K562 (cell line): Measurements from ENCODE around the gene ATP10B. TPM values are rescaled to one million over a fixed set of nuclear protein-coding genes. Genes with fewer than 3 reads are reported as not detected.

Experiments used
- ATAC-seq: fragments of 200-7000 bp; cut with Tn5 transposase; 3 replicates; pipeline ENCODE4 v1.9.1; 2020; ENCODE audit warnings: moderate library complexity
- BruUV-seq: library from RNA; stranded (reverse); fragments of 400-500 nt; replicated peaks from 2 replicates; lab custom pipeline; 2021; lab: Mats Ljungman, UMichigan
- CTCF ChIA-PET: fragments of 300-600 bp; formaldehyde crosslinking; extraction: SDS; loops from one replicate; lab custom pipeline; 2021; ENCODE audit warnings: low intra/inter-chr PET ratio; lab: Yijun Ruan, JAX
- POLR2A ChIA-PET: fragments of 300-600, 350-650 bp; sonication (Branson Sonifier 250); formaldehyde crosslinking; extraction: SDS; loops from one replicate; lab custom pipeline; 2021; ENCODE audit warnings: antibody characterized with exemption, inconsistent platforms; lab: Yijun Ruan, JAX
- DNase-seq, 4 experiments: peaks; one replicate each; pipeline versions ENCODE4 v3.0.0 to v3.0.0-alpha.2; 2011 to 2018; ENCODE audit warnings: low spot score in 3 of 4, mixed read lengths in 3 of 4; ENCODE audit errors: extremely low read depth in 1 of 4
- FAIRE-seq: peaks from 2 replicates; lab custom pipeline; 2011; peaks lifted over from hg19 to GRCh38; lab: Jason Lieb, UNC
- H2AFZ ChIP-seq: 2 replicates; pipeline ENCODE4 v1.6.0; 2011; ENCODE audit warnings: low read depth, low read length, control low read depth, inconsistent platforms
- H3K27ac ChIP-seq: fragments of 200-600 bp; 3 replicates; pipeline ENCODE4 v1.8.0; 2011; ENCODE audit warnings: low read depth, mild to moderate bottlenecking, control low read depth, inconsistent platforms, low read length, moderate library complexity, mixed read lengths; ENCODE audit errors: extremely low read depth
- H3K27me3 ChIP-seq, 2 experiments: fragments of 300-600 bp in 1 of 2; 2 replicates in 1 of 2; 3 replicates in 1 of 2; pipeline versions ENCODE4 v1.6.0 to v1.8.0; 2011; ENCODE audit warnings: inconsistent platforms in 2 of 2, low read length in 2 of 2, mild to moderate bottlenecking in 1 of 2, mixed read lengths in 1 of 2, moderate library complexity in 1 of 2; ENCODE audit not compliant: control insufficient read depth in 2 of 2, insufficient read depth in 2 of 2
- H3K36me3 ChIP-seq: fragments of 300-600 bp; 3 replicates; pipeline ENCODE4 v1.8.0; 2011; ENCODE audit warnings: mild to moderate bottlenecking, low read length, inconsistent platforms; ENCODE audit not compliant: control insufficient read depth, insufficient read depth
- H3K4me1 ChIP-seq, 2 experiments: fragments of 200-600 bp in 1 of 2; replicated peaks in 1 of 2; 2 replicates in 1 of 2; 3 replicates in 1 of 2; pipeline versions ENCODE4 v1.5.1 to v1.8.0; 2011; ENCODE audit warnings: inconsistent platforms in 2 of 2, low read length in 2 of 2, mild to moderate bottlenecking in 1 of 2, mixed read lengths in 1 of 2, moderate library complexity in 1 of 2; ENCODE audit not compliant: control insufficient read depth in 2 of 2, insufficient read depth in 2 of 2
- H3K4me2 ChIP-seq: 2 replicates; pipeline ENCODE4 v1.6.1; 2011; ENCODE audit warnings: low read length, control low read depth, inconsistent platforms, mixed read lengths; ENCODE audit not compliant: insufficient read depth
- H3K4me3 ChIP-seq: fragments of 200-600 bp; sonication (generic), shearing (Covaris generic); 2 replicates; pipeline ENCODE4 v1.5.1; 2016; ENCODE audit warnings: control low read depth, inconsistent platforms
- H3K79me2 ChIP-seq: fragments of 200-600 bp; 3 replicates; pipeline ENCODE4 v1.8.0; 2011; ENCODE audit warnings: low read length, inconsistent platforms; ENCODE audit not compliant: control insufficient read depth, insufficient read depth
- H3K9ac ChIP-seq, 2 experiments: 2 replicates each; pipeline versions ENCODE4 v1.6.0 to v1.6.1; 2011; ENCODE audit warnings: low read depth in 2 of 2, low read length in 2 of 2, control low read depth in 1 of 2, inconsistent platforms in 1 of 2, mild to moderate bottlenecking in 1 of 2, mixed read lengths in 1 of 2; ENCODE audit not compliant: insufficient read depth in 1 of 2
- H3K9me1 ChIP-seq: one replicate; pipeline ENCODE4 v1.6.0; 2011; ENCODE audit warnings: inconsistent platforms, mild to moderate bottlenecking, low read length, moderate library complexity; ENCODE audit not compliant: control insufficient read depth, insufficient read depth
- H3K9me3 ChIP-seq: replicated peaks from 2 replicates; pipeline ENCODE4 v1.5.1; 2011; ENCODE audit warnings: low read depth, low read length, inconsistent platforms; ENCODE audit not compliant: control insufficient read depth, insufficient read depth
- H4K20me1 ChIP-seq: replicated peaks from 2 replicates; pipeline ENCODE4 v1.6.1; 2011; ENCODE audit warnings: low read length, inconsistent platforms, mixed read lengths; ENCODE audit not compliant: control insufficient read depth, insufficient read depth
- IRF1 ChIP-seq: sonication (generic); formaldehyde crosslinking; IDR thresholded peaks from 2 replicates; pipeline ENCODE4 v1.8.0; 2022; ENCODE audit warnings: missing genetic modification reagents, mild to moderate bottlenecking, borderline replicate concordance
- PTTG1 ChIP-seq: fragments of 450-650 bp; IDR thresholded peaks from 2 replicates; pipeline ENCODE4 v1.6.1; 2016; ENCODE audit warnings: low read depth, mild to moderate bottlenecking, missing genetic modification characterization, missing compliant biosample characterization
- ZNF318 ChIP-seq, 2 experiments: fragments of 450-650 bp; IDR thresholded peaks; 2 replicates each; pipeline ENCODE4 v1.6.1; 2016; ENCODE audit warnings: mild to moderate bottlenecking in 2 of 2, borderline replicate concordance in 1 of 2, low read depth in 1 of 2, moderate library complexity in 1 of 2
- WGBS: fragments of 100-300 bp; shearing (Covaris generic); methylation state at CpG from one replicate; pipeline ENCODE4 v1.1.6; 2016; ENCODE audit warnings: low coverage, mixed read lengths; ENCODE audit not compliant: insufficient coverage; ENCODE audit errors: missing lambda C conversion rate; 5-methylcytosine and 5-hydroxymethylcytosine counted together
- in situ Hi-C: fragments of 300-500 bp; cut with MboI; formaldehyde crosslinking; loops from 4 replicates; pipeline ENCODE4 v1.15.0; 2018; ENCODE audit warnings: inconsistent platforms, mixed read lengths
- intact Hi-C: fragments of 100-400 bp; cut with micrococcal nuclease; formaldehyde crosslinking; loops from 2 replicates; pipeline ENCODE4 v1.14.2; 2022
- polyA plus RNA-seq, 8 experiments: library from polyadenylated mRNA; depleted of rRNA in 4 of 8; stranded (reverse) in 5 of 8; unstranded in 3 of 8; fragments of >200 nt; fragmentation: Nextera tagmentation in 2 of 8; fragmentation: Illumina TruSeq in 1 of 8; extraction: Ambion mirVana in 2 of 8; extraction: Trizol in 1 of 8; gene quantifications; 2 replicates each; pipeline versions ENCODE4 v1.2.1 to v1.2.3, GENCODE V29; 2011 to 2014; ENCODE audit warnings: inconsistent platforms in 1 of 8, missing spikeins in 1 of 8
- total RNA-seq, 7 experiments: library from RNA; depleted of rRNA in 6 of 7; stranded (reverse); fragments of >200 nt in 6 of 7; fragmentation: Illumina TruSeq in 2 of 7; extraction: Trizol in 2 of 7; gene quantifications; 2 replicates each; pipeline versions ENCODE4 v1.2.1 to v1.2.3, GENCODE V29; 2011 to 2021; ENCODE audit warnings: low replicate concordance in 1 of 7

ATP10B gene
- total and polyA plus RNA-seq, 9 of the 15 experiments (the other 6 are each of a cell fraction or from before 2014, with no cell fraction given) = 0.04 TPM; not detected in 8

- H3K9ac ChIP-seq = no peak overlapping the region
- no peaks in the 10 kb centered on the region for H3K27me3 ChIP-seq
- BruUV-seq = no TSS peak
- intact Hi-C loops = no loop called here
- DNase-seq = no peak
- H3K27ac ChIP-seq = no peak overlapping the region
- H2AFZ ChIP-seq = no peak overlapping the region
- H3K9me1 ChIP-seq = no peaks in the 10 kb centered on the region
- WGBS = 0% methylated on average over 2 of the region's 2 CpGs
- in situ Hi-C loops = no loop called here
- ChIA-PET CTCF (no interaction called here), POLR2A (interaction anchor here (0.7 kb wide), 1 partner anchor 9 kb away, joined by 3 read pairs; no protein-coding TSS in a partner anchor)
- no peak for TF ChIP-seq ZNF318 (IDR thresholded peaks at IDR 0.05; ENCODE audit: borderline replicate concordance in 1 of 2, low read depth in 1 of 2)
- no peak for TF ChIP-seq PTTG1 (tag)
- TF ChIP-seq IRF1 = no peak
- no peaks in the 10 kb centered on the region for H3K9me3 ChIP-seq
- no peaks in the 10 kb centered on the region for H3K4me1 ChIP-seq
- FAIRE-seq = no peak
- no peak overlapping the region for H3K4me2 ChIP-seq
- no peak for ATAC-seq
- H3K36me3 ChIP-seq = no peaks in the 10 kb centered on the region
- no peak overlapping the region for H3K4me3 ChIP-seq
- H3K79me2 ChIP-seq = no peaks in the 10 kb centered on the region
- H4K20me1 ChIP-seq = no peaks in the 10 kb centered on the region
Observed at GRCh38 chr5:160547061-160547460, 304.9 kb downstream of the ATP10B start.
